ENCODE data around the gene CLEC18B.
"Not testable (repeated sequence)": the region's sequence is repeated elsewhere in the genome, so short reads cannot be mapped to it uniquely, and the experiment has no call there.

DNA sequence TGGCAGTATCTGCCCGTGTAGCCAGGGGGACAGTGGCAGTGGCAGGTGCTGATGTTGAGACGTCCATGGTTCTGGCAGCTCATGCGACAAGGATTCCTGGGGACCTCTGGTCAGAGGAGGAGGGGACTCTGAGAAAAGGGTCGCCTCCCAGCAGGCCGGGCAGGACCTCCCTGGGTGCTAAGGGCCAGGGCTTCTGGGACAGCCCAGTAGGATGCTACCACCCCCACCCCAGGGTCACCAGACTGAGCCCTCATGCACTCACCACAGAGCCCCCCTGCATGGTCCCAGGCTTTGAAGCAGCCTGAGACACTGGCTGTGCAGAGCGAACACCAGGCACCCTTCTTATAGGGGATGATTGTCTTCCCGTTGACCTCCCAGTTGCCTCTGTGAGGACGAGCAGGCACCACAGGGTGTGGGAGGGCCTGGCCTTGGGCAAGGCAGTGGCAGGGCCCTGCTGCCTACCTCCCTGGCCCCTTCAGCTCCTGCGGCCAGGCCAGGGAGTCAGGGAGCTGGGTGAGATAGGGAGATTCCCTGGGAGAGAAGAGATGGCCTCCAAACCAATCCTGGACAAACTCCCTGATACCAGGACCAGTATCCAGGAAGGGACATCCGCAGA is 8.4 kb downstream of the CLEC18B start:
- TF ChIP-seq POLR2AphosphoS5 (IDR thresholded peaks at IDR 0.05), result not testable (repeated sequence)
- TF ChIP-seq, protein P1, sequence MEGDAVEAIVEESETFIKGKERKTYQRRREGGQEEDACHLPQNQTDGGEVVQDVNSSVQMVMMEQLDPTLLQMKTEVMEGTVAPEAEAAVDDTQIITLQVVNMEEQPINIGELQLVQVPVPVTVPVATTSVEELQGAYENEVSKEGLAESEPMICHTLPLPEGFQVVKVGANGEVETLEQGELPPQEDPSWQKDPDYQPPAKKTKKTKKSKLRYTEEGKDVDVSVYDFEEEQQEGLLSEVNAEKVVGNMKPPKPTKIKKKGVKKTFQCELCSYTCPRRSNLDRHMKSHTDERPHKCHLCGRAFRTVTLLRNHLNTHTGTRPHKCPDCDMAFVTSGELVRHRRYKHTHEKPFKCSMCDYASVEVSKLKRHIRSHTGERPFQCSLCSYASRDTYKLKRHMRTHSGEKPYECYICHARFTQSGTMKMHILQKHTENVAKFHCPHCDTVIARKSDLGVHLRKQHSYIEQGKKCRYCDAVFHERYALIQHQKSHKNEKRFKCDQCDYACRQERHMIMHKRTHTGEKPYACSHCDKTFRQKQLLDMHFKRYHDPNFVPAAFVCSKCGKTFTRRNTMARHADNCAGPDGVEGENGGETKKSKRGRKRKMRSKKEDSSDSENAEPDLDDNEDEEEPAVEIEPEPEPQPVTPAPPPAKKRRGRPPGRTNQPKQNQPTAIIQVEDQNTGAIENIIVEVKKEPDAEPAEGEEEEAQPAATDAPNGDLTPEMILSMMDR (IDR thresholded peaks at IDR 0.05), result not testable (repeated sequence)

All from gastroesophageal sphincter (tissue), 3 donors.